Measurements from ENCODE around the gene TBCK. TPM values are rescaled to one million over a fixed set of nuclear protein-coding genes. Genes with fewer than 3 reads are reported as not detected.

TBCK gene
- total and polyA plus RNA-seq, 2 donors (not counting 1 experiment from before 2014, with no cell fraction given), result 17.5 to 86.1 TPM

DNA sequence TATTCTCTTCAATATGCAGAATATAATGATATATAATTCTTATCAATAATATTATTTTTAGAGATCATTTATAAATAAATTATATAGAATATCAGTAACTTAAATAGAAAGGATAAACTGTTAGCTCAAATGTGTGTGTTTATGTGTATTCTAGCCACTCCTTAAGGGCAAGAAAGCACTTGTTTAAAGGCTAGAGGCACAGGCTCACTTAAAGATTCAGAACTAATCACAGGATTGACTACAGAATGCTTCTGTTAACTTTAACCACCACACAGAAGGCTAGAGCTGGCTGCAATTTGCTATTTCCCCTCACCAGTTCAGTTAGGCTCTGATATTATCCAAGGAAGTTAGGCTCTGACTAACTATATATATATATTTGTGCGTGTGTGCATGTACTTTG, 69.6 kb downstream of the TBCK start:
- Mint-ChIP-seq H3K27me3 (no peaks in the 10 kb centered on the region), H3K4me3 (no peak overlapping the region), H3K27ac (no peak overlapping the region), H3K4me1 (no peaks in the 10 kb centered on the region), H3K9me3 (ENCODE audit: insufficient read depth) (no peaks in the 10 kb centered on the region)
- CTCF ChIA-PET, result no interaction called here
- Histone ChIP-seq H4K20me1 (ENCODE audit: control insufficient read depth, insufficient read depth, low read length, poor library complexity, severe bottlenecking) (no peaks in the 10 kb centered on the region), H3K9ac (ENCODE audit: low read length) (no peak overlapping the region), H3K9me3 (ENCODE audit: control extremely low read depth in 1 of 3, control insufficient read depth in 2 of 3, insufficient read depth in 1 of 3, low read length in 2 of 3) (peaks cover 0 to 4% (median 0%) of the 10 kb centered on the region in 3 donors), H3K27ac (ENCODE audit: low read length in 2 of 2) (no peak overlapping the region), H2AFZ (ENCODE audit: insufficient read depth, low read depth, low read length, poor library complexity, severe bottlenecking) (no peak overlapping the region), H3K4me1 (ENCODE audit: control insufficient read depth in 2 of 2, insufficient read depth in 2 of 2, low read length in 2 of 2) (no peaks in the 10 kb centered on the region), H3K4me3 (ENCODE audit: control extremely low read depth in 1 of 5, extremely low read depth in 1 of 5, insufficient read depth in 1 of 5, low read depth in 2 of 5, low read length in 4 of 5) (no peak overlapping the region), H3K79me2 (ENCODE audit: control insufficient read depth, insufficient read depth, low read length) (no peaks in the 10 kb centered on the region), H3K27me3 (replicated peaks in 1 of 4; ENCODE audit: control extremely low read depth in 1 of 4, control insufficient read depth in 3 of 4, insufficient read depth in 4 of 4, low read length in 3 of 4) (no peaks in the 10 kb centered on the region), H3K36me3 (replicated peaks in 1 of 2; ENCODE audit: control extremely low read depth in 1 of 2, control insufficient read depth in 1 of 2, extremely low read depth in 1 of 2, insufficient read depth in 2 of 2, low read length in 1 of 2) (peaks cover 6 to 29% of the 10 kb centered on the region in 2 experiments), H3K4me2 (replicated peaks; ENCODE audit: low read depth, low read length, poor library complexity, severe bottlenecking) (no peak overlapping the region)
- intact Hi-C loops (cut with micrococcal nuclease), result no loop called here
- POLR2A ChIA-PET, result no interaction called here
- no CpG with 5 or more reads among the region's 1 CpG for WGBS (ENCODE audit: insufficient coverage)
- no peak for TF ChIP-seq EZH2 (IDR thresholded peaks at IDR 0.05; ENCODE audit: borderline replicate concordance, insufficient read depth, low read depth, low read length, poor library complexity, severe bottlenecking)
- TF ChIP-seq, protein P1, sequence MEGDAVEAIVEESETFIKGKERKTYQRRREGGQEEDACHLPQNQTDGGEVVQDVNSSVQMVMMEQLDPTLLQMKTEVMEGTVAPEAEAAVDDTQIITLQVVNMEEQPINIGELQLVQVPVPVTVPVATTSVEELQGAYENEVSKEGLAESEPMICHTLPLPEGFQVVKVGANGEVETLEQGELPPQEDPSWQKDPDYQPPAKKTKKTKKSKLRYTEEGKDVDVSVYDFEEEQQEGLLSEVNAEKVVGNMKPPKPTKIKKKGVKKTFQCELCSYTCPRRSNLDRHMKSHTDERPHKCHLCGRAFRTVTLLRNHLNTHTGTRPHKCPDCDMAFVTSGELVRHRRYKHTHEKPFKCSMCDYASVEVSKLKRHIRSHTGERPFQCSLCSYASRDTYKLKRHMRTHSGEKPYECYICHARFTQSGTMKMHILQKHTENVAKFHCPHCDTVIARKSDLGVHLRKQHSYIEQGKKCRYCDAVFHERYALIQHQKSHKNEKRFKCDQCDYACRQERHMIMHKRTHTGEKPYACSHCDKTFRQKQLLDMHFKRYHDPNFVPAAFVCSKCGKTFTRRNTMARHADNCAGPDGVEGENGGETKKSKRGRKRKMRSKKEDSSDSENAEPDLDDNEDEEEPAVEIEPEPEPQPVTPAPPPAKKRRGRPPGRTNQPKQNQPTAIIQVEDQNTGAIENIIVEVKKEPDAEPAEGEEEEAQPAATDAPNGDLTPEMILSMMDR (IDR thresholded peaks at IDR 0.05), result no peak
- no peak for ATAC-seq (ENCODE audit: low read depth)
- DNase-seq, result no peak

DNA sequence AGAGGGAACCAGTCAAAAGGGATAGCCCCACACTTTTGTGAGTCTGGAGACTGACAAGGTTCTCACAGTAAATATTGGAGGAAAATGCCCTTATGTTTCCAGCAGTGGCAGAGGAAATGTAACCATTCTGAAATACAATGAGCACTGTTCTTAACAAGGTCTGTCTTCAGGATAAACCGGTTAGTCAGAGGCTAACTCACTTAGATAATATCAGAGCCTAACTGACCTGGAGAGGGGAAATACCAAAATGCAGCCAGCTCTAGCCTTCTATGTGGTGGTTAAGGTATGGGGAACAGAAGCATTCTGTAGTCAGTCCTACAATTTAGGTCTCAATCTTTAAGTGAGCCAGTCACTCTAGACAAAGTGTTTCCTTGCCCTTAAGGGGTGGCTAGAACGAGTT, 70.8 kb downstream of the TBCK start:
- Histone ChIP-seq H3K4me1 (ENCODE audit: control insufficient read depth in 2 of 2, insufficient read depth in 2 of 2, low read length in 2 of 2) (no peaks in the 10 kb centered on the region), H3K9me3 (ENCODE audit: control extremely low read depth in 1 of 3, control insufficient read depth in 2 of 3, insufficient read depth in 1 of 3, low read length in 2 of 3) (peaks cover 0 to 4% (median 0%) of the 10 kb centered on the region in 3 donors), H4K20me1 (ENCODE audit: control insufficient read depth, insufficient read depth, low read length, poor library complexity, severe bottlenecking) (no peaks in the 10 kb centered on the region), H3K4me2 (replicated peaks; ENCODE audit: low read depth, low read length, poor library complexity, severe bottlenecking) (no peak overlapping the region), H3K27ac (ENCODE audit: low read length in 2 of 2) (no peak overlapping the region), H3K27me3 (replicated peaks in 1 of 4; ENCODE audit: control extremely low read depth in 1 of 4, control insufficient read depth in 3 of 4, insufficient read depth in 4 of 4, low read length in 3 of 4) (no peaks in the 10 kb centered on the region), H3K4me3 (ENCODE audit: control extremely low read depth in 1 of 5, extremely low read depth in 1 of 5, insufficient read depth in 1 of 5, low read depth in 2 of 5, low read length in 4 of 5) (no peak overlapping the region), H2AFZ (ENCODE audit: insufficient read depth, low read depth, low read length, poor library complexity, severe bottlenecking) (no peak overlapping the region), H3K9ac (ENCODE audit: low read length) (no peak overlapping the region), H3K79me2 (ENCODE audit: control insufficient read depth, insufficient read depth, low read length) (no peaks in the 10 kb centered on the region), H3K36me3 (replicated peaks in 1 of 2; ENCODE audit: control extremely low read depth in 1 of 2, control insufficient read depth in 1 of 2, extremely low read depth in 1 of 2, insufficient read depth in 2 of 2, low read length in 1 of 2) (peaks cover 7 to 28% of the 10 kb centered on the region in 2 experiments)
- no peak for ATAC-seq (ENCODE audit: low read depth)
- Mint-ChIP-seq H3K4me3 (no peak overlapping the region), H3K4me1 (no peaks in the 10 kb centered on the region), H3K9me3 (ENCODE audit: insufficient read depth) (no peaks in the 10 kb centered on the region), H3K27ac (no peak overlapping the region), H3K27me3 (no peaks in the 10 kb centered on the region)
- no peak for TF ChIP-seq EZH2 (IDR thresholded peaks at IDR 0.05; ENCODE audit: borderline replicate concordance, insufficient read depth, low read depth, low read length, poor library complexity, severe bottlenecking)
- TF ChIP-seq, protein P1 (IDR thresholded peaks at IDR 0.05), result no peak
- POLR2A ChIA-PET, result no interaction called here
- intact Hi-C loops (cut with micrococcal nuclease), result no loop called here
- CTCF ChIA-PET, result no interaction called here
- 100% methylated on average over 1 of the region's 2 CpGs for WGBS (ENCODE audit: insufficient coverage)
- no peak for DNase-seq

Measured in B cell (primary cell).